SU-DHL-6 (cell line): Measurements from ENCODE around the gene ZMYND8.

Source experiments
- H2AFZ ChIP-seq: fragments of 200-600 bp; sonication (generic); 2 replicates; pipeline ENCODE4 v1.6.1; 2014; ENCODE audit warnings: low read depth, mild to moderate bottlenecking, moderate library complexity, mixed read lengths, antibody characterized with exemption, low read length; ENCODE audit not compliant: severe bottlenecking
- H3F3A ChIP-seq: fragments of 200-600 bp; shearing (Covaris generic); 2 replicates; pipeline ENCODE4 v1.6.0; 2016; ENCODE audit warnings: antibody characterized with exemption, mild to moderate bottlenecking; ENCODE audit not compliant: insufficient read depth
- H3K27ac ChIP-seq: fragments of 200-600 bp; sonication (generic); 2 replicates; pipeline ENCODE4 v1.5.1; 2016; ENCODE audit warnings: low read depth, mild to moderate bottlenecking, low read length, moderate library complexity, mixed read lengths
- H3K27me3 ChIP-seq: fragments of 200-600 bp; sonication (generic), shearing (Covaris generic); 2 replicates; pipeline ENCODE4 v1.6.0; 2014; ENCODE audit warnings: mild to moderate bottlenecking, low read length
- H3K36me3 ChIP-seq: fragments of 200-600 bp; sonication (generic); 2 replicates; pipeline ENCODE4 v1.6.1; 2014; ENCODE audit warnings: mild to moderate bottlenecking, low read length, mixed read lengths
- H3K4me2 ChIP-seq: fragments of 300-600, 200-600 bp; shearing (Covaris generic), sonication (generic); 2 replicates; pipeline ENCODE4 v1.6.0; 2014; ENCODE audit warnings: low read length, low read depth, mild to moderate bottlenecking; ENCODE audit not compliant: poor library complexity, severe bottlenecking
- H3K4me3 ChIP-seq: fragments of 200-600 bp; sonication (generic); 2 replicates; pipeline ENCODE4 v1.5.1; 2014; ENCODE audit warnings: antibody characterized with exemption, low read length, mild to moderate bottlenecking, mixed read lengths; ENCODE audit not compliant: insufficient read depth, poor library complexity, severe bottlenecking
- H3K79me2 ChIP-seq: fragments of 200-600 bp; sonication (generic); 2 replicates; pipeline ENCODE4 v1.6.1; 2014; ENCODE audit warnings: mild to moderate bottlenecking, low read length, moderate library complexity; ENCODE audit not compliant: insufficient read depth
- H3K9ac ChIP-seq: fragments of 200-600 bp; sonication (generic); 2 replicates; pipeline ENCODE4 v1.7.0; 2014; ENCODE audit warnings: mild to moderate bottlenecking, low read length
- H3K9me2 ChIP-seq: fragments of 200-600 bp; sonication (generic); replicated peaks from 2 replicates; pipeline ENCODE4 v1.6.1; 2014; ENCODE audit warnings: low read length; ENCODE audit not compliant: insufficient read depth
- H3K9me3 ChIP-seq: fragments of 200-600 bp; sonication (generic); 2 replicates; pipeline ENCODE4 v1.6.1; 2014; ENCODE audit warnings: low read length, mixed read lengths; ENCODE audit not compliant: insufficient read depth
- H4K20me1 ChIP-seq: fragments of 200-600 bp; sonication (generic); 2 replicates; pipeline ENCODE4 v1.6.1; 2014; ENCODE audit warnings: low read depth, mild to moderate bottlenecking, antibody characterized with exemption, low read length, moderate library complexity, mixed read lengths
- EZH2phosphoT487 ChIP-seq: fragments of 200-600 bp; sonication (generic), shearing (Covaris generic); conservative IDR thresholded peaks from 2 replicates; pipeline ENCODE4 v1.6.1; 2018; ENCODE audit warnings: mild to moderate bottlenecking, antibody characterized with exemption, low read length, moderate library complexity, mixed read lengths
- TF ChIP-seq, protein P1 (sequence below): fragments of 200-600 bp; sonication (generic); IDR thresholded peaks from one replicate; pipeline ENCODE4 v1.5.1; 2017; ENCODE audit warnings: antibody characterized with exemption, mild to moderate bottlenecking, low read length, moderate library complexity; ENCODE audit not compliant: insufficient read depth, poor library complexity, severe bottlenecking

Gene ZMYND8

DNA sequence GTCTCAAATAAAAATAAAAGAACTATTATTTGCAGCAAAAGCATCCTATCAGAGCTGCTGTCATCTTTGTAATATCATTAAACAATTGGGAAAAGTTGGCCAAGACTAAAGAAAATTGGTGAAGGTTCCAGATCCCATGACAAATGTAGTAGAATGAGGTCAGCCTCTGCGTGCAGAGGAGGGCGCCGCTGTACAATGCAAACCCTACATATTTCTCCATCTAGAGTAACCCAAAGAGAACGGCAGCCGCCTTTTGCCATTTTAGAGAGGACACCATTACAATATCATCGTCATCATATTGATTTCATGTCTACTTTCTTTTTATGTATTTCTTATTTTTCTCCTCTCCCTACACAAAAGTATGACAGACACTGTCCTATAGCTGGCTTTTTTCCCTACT is 59.5 kb downstream of the ZMYND8 start:
- no peak overlapping the region for H3K4me3 ChIP-seq
- H3K27ac ChIP-seq: no peak overlapping the region
- H3K4me2 ChIP-seq: no peak overlapping the region
- H3K9ac ChIP-seq: no peak overlapping the region
- H3K79me2 ChIP-seq: peaks cover 3% of the 10 kb centered on the region; the same call in 1 of the 2 replicates
- no peaks in the 10 kb centered on the region for H4K20me1 ChIP-seq
- TF ChIP-seq, protein P1, sequence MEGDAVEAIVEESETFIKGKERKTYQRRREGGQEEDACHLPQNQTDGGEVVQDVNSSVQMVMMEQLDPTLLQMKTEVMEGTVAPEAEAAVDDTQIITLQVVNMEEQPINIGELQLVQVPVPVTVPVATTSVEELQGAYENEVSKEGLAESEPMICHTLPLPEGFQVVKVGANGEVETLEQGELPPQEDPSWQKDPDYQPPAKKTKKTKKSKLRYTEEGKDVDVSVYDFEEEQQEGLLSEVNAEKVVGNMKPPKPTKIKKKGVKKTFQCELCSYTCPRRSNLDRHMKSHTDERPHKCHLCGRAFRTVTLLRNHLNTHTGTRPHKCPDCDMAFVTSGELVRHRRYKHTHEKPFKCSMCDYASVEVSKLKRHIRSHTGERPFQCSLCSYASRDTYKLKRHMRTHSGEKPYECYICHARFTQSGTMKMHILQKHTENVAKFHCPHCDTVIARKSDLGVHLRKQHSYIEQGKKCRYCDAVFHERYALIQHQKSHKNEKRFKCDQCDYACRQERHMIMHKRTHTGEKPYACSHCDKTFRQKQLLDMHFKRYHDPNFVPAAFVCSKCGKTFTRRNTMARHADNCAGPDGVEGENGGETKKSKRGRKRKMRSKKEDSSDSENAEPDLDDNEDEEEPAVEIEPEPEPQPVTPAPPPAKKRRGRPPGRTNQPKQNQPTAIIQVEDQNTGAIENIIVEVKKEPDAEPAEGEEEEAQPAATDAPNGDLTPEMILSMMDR: no peak
- TF ChIP-seq EZH2phosphoT487: no peak
- H2AFZ ChIP-seq: no peak overlapping the region
- H3F3A ChIP-seq: no peaks in the 10 kb centered on the region
- no peaks in the 10 kb centered on the region for H3K9me2 ChIP-seq
- peaks cover 19% of the 10 kb centered on the region for H3K36me3 ChIP-seq
- H3K27me3 ChIP-seq: no peaks in the 10 kb centered on the region
- no peaks in the 10 kb centered on the region for H3K9me3 ChIP-seq

DNA sequence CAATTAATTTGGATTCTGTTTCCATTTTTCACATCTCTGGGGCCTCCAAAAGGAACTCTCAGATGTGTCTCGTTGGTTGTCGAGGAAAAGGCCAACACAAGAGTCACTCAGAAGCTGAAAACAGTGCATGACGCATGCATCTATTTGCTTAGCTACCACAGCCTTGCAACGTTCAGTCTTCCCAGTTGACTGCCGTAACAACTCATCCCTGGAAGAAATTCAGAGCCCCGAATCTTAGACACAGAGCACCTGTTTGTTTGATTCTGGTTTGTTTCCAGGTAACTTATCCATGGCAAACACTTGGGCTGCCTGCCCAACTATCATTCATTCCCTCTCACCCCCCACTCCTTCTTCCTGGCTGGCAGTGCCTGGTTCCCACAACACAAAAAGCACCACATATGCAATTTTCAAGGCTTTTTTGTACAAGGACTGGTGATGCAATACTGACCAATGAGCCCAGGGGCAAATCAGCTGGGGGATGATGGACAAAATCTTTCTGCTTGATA is 60.5 kb downstream of the ZMYND8 start:
- Histone ChIP-seq H3K27me3 (no peaks in the 10 kb centered on the region), H3K79me2 (no peaks in the 10 kb centered on the region), H2AFZ (no peak overlapping the region), H3K9me2 (no peaks in the 10 kb centered on the region), H3F3A (no peaks in the 10 kb centered on the region), H3K9ac (no peak overlapping the region), H3K36me3 (peaks cover 26% of the 10 kb centered on the region), H3K4me3 (no peak overlapping the region), H4K20me1 (no peaks in the 10 kb centered on the region), H3K27ac (no peak overlapping the region), H3K4me2 (no peak overlapping the region), H3K9me3 (no peaks in the 10 kb centered on the region)
- TF ChIP-seq, protein P1: no peak
- no peak for TF ChIP-seq EZH2phosphoT487

DNA sequence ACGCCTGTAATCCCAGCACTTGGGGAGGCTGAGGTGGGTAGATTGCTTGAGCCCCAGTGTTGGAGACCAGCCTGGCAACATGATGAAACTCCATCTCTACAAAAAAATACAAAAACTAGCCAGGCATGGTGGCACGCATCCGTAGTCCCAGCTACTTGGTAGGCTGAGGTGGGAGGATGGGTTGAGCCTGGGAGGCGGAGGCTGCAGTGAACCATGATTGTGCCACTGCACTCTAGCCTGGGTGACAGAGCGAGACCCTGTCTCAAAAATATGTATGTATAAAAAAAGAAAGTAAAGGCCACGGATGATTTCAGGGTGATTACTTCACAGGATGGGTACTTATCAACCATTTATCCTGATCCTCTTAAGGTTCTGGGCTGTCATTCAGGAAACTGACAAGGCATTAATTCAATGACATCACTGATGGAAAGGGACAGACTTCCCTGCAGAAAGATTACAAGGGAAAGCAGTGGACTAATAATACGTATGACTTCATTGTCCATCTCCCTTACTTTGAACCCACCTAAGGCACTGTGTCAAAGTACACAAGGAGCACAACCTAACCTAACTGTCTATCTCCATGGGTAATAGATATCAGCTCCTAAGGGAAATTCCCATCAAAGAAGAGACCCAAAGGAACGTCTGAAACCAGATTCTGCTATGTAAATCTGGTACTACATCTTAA is 61.2 kb downstream of the ZMYND8 start:
- no peak overlapping the region for H3K4me3 ChIP-seq
- peaks cover 29% of the 10 kb centered on the region for H3K36me3 ChIP-seq
- H3K4me2 ChIP-seq: no peak overlapping the region
- no peaks in the 10 kb centered on the region for H3K9me3 ChIP-seq
- H3K9me2 ChIP-seq: no peaks in the 10 kb centered on the region
- no peaks in the 10 kb centered on the region for H3K27me3 ChIP-seq
- H3K79me2 ChIP-seq: no peaks in the 10 kb centered on the region
- no peak overlapping the region for H3K9ac ChIP-seq
- no peak overlapping the region for H2AFZ ChIP-seq
- TF ChIP-seq, protein P1: no peak
- TF ChIP-seq EZH2phosphoT487: no peak
- H3F3A ChIP-seq: no peaks in the 10 kb centered on the region
- no peaks in the 10 kb centered on the region for H4K20me1 ChIP-seq
- no peak overlapping the region for H3K27ac ChIP-seq
